Measurements from ENCODE around the gene CKS2.

- TF ChIP-seq CTCF (IDR thresholded peaks at IDR 0.05; ENCODE audit: insufficient read depth, low read depth, low read length): no peak
- TF ChIP-seq EZH2 (IDR thresholded peaks at IDR 0.05; ENCODE audit: insufficient read depth, low read length): no peak
Measured at GRCh38 chr9:89363311-89363670, 52.3 kb downstream of the CKS2 start.
